Activated T-helper 9 cell treated with anti-CD3 and anti-CD28 coated beads, Interleukin-2, amount 50 U/mL, for 16 hours (primary cell): ENCODE data around the gene ADAM15.
A peak's percentile ranks its signal among the peaks of the same experiment; 100 is the strongest.

Experiments used
- DNase-seq: peaks from one replicate; pipeline ENCODE4 v3.0.0-alpha.2; 2020; ENCODE audit warnings: low read depth

ADAM15 gene

GRCh38 chr1:155050560-155051341 lies at the start of gene ADAM15:
TSS of gene ADAM15 (plus strand) at chr1:155051316. CDS start at chr1:155051387, 71 bp downstream.
- peak; percentile 75 for DNase-seq

DNA sequence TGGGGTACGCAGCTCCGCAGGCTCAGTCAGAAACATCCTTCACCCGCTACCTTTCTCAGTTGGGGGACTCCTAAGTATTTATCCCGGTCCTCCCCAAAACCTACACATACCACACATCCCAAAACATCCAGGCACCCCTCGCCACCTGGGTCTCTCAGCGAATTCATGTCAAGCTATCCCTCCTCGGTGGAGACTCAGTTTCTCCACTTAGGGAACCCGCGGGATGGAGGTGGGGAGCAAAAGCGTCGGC lies 49.8 kb upstream of the ADAM15 start:
- DNase-seq, result no peak

- peak; percentile 98 for DNase-seq
These were observed 49.2 kb upstream of the ADAM15 start for GRCh38 chr1:155001675-155002463.

DNA sequence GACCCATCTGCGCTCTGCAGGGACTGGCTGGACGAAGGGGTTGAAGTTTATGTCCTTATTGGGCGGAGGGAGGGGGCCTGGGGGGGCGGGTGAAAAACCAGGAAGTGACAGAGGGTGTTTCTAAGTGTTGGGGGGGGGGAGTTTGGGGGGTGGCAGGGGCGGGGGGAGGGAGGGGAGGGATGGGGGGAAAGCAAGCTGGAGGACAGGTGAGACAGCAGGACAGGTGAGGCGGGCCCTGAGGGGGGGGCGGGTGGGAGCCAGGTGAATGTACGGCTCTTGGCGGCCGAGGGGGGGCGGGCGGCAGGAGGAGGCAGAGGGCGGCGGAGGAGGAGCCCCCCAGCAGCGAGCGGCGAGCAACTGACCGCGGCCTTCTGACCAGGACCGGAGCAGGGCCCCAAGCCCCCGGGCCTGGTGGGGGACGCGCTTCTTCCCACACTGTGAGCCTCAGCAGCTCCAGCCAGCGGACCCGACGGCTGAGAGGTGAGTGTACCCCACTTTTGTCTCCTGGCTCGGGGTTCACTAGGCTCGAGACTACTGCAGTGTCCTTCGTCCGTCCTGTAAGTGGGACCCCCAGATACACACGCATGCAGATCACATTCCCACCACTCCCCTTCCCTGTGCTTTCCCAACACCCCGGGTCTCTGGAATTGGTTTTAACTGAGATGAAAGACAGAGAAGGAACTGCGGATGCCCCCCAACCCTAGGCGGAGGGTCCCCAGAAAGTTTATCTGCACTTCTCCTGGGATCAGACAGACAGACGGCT lies 48.5 kb upstream of the ADAM15 start, which contains the start of gene ZBTB7B:
Gene ZBTB7B, plus strand, starts transcription at position 339 of the 763 bp plus-strand sequence. CDS start 11,859 bp downstream, outside the sequence.
- DNase-seq, result no peak

DNA sequence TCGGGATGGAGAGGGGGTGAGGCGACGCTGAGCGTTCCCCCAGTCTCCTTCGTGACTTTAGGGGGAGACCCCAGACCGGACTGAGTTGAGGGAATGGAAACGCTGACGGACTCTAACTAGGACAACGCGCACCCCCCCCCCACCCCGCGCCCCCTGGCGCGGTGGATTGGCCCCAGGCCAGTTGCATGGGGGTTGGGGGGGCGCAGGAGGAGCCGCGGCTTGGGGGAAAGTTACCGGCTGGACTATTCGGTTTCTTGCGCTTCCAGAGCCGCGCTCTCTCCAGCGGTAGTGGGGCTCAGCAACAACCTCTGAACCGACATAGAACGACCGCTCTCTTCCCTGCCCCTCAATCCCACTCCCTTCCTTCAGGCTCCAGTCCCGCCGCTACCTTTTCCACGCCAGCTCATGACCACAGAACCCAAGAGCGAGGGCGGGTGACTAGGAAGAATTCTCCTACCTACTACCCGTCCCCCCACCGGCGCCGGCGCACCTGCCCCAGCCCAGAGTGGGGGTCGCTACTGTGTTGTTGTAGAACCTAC lies 47.8 kb upstream of the ADAM15 start:
- DNase-seq, result no peak

- no peak for DNase-seq
These were observed 47.3 kb upstream of the ADAM15 start for GRCh38 chr1:155003766-155004351.

- DNase-seq, result no peak
These were observed 46.6 kb upstream of the ADAM15 start for GRCh38 chr1:155004352-155005075.

DNA sequence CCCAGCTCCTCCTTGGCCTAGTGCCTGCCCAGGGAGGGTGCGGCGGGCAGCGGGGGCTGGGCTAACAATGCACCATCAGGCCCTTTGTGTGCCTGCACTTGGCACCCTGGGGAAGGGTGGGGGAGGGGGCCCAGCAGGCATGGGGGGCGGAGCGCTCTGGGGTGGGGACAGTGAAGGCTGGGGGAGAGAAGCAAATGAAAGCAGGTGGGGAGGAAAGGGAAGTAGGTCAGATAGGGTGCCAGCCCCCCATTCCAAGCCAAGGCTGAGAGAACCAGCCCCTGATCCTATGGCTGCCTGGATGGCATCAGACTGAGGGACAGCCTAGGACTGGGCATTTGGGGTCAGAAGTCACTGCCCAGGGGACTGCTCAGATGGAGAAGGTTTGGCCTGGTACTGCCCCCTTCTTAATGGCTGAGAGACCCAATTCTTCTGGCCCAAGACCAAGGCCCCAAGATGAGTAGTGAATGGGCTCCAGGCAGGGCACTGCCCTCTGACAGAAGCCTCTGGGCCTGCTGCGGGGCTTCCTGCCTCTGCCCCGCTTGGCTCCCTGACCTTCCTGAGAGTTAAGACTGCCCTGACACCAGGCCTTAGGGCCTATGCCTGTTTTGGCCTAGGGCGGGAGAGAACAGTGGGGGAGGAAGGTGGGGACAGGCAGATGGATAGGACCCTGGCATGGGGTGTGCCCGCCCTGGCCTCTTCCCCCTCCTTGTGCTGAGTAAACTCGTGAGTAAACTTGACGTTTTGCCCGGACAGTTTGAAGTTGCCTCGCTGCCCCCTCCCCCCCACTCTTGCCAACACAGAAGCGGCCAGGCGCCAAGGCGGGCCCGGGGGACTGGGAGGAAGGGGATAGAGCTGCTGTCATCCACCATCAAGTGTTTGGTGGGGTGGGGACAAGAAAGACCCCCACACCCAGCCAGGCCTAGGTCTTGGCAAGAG lies 45.8 kb upstream of the ADAM15 start:
- DNase-seq, result no peak

DNA sequence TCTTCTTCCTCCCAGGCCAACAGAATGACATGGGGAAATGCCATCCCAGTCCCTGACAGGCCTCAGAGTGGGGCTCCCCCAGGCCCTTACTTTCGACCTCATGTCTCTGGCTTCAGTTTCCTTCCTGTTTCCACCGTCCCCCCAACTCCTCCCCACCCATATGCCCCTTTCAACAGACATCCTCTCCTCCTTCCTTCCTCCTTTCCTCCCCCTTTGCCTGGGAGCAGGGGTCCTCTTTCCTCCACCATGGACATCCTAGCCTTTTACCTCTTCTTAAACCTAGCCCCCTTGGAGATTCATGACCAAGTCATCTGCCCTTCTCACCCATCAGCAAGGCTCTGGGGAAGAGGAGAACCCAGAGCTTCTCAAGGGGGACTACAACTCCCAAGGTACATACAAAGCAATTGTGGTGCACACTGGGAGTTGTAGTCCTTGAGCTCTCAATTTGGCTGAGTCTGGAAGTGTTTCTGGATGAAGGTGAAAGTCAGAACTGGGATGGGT lies 44.5 kb upstream of the ADAM15 start:
- DNase-seq, result no peak

GRCh38 chr1:155007251-155007828 lies 43.8 kb upstream of the ADAM15 start:
- no peak for DNase-seq

- DNase-seq, result no peak
These were observed 42.8 kb upstream of the ADAM15 start for GRCh38 chr1:155008015-155008941.

DNA sequence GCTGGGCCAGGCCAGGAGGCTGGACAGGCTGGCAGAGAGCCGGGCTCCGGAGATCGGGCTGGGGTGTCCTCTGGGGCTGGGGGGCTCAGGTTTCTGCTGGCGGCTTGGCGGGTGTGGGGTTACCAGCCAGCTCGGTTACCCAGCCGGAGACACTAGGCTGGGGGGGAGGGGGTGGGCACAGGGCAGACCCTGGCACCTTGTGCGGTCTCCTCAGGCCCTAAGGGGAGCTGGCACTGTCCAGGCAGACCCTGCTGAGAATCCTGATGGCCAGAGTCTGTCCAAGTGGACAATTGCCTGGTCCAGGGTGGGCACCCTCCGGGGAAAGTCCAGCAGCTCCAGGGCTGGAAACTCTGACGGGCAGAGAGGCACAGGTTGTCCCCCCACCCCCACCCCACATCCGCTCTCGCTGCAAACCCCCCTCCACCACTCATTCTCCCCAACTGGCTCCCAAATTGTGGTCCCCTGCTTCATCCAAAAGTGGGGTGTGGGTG lies 41.9 kb upstream of the ADAM15 start:
- no peak for DNase-seq

- DNase-seq, result no peak
These were observed 41.4 kb upstream of the ADAM15 start for GRCh38 chr1:155009742-155010141.

DNA sequence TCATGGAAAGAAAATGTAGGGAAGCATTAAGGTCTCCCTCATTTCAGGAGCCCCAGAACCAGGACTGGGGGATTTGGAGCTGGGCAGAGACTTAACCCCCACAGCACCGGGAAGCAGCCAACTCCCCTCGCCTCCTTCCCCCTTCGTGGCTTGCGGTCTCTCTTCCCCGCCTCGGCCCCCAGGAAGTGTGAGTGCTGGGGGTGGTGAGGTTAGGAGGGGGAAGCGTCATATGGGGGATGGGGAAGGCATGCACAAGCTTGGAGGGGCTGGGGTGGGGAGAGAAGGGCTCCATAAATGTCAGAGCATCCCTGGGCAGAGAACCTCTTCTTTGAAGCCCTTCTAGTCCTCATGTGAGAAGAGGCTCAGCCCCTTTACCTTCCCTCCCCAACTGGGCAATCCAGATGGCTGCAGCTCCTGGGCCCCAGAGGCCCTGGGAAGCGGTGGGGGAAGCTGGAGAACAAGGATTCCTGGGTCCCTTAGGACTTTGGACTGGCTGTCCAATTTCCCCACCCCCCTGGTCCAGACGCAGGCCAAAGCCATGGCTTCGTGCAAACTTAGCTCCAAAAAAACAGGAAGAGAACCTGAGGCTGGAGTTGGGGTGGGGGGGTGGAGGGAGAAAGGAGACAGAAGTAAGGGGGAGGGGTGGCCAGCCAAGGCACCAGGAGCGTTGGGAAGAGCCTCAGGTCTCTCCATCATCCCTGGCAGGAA lies 40.8 kb upstream of the ADAM15 start:
- DNase-seq, result no peak

DNA sequence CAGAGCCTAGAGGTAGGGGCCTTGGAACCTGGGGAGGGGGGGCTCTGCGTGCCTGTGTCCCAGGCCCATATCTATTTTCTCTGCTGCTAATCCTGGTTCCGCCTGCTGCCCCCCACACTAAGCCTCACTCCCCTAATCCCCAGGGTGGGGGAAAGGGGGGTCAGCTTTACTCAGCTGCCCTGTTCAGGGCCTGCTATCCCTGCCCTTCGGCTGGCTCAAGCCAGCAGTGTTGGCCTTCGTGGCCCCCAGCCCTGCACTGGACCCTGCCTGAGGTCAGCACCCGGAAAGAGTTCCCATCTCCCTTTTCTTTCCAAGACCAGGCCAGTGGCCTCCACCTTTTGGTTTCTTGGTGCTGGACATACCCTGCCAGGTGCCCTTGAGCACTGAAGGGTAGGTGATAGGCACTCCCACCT lies 40.1 kb upstream of the ADAM15 start:
- no peak for DNase-seq

GRCh38 chr1:155011437-155012025 lies 39.6 kb upstream of the ADAM15 start:
- DNase-seq, result no peak

GRCh38 chr1:155012026-155012546 lies 39.0 kb upstream of the ADAM15 start:
- no peak for DNase-seq
